Trophoblast cell (in vitro differentiated cells and primary cell): ENCODE data around the gene RAP1GDS1.
"Not testable (repeated sequence)": the region's sequence is repeated elsewhere in the genome, so short reads cannot be mapped to it uniquely, and the experiment has no call there.

Experiments
- DNase-seq, 2 donors: peaks; one replicate each; pipeline ENCODE4 v3.0.0-alpha.2; 2016
- H2AFZ ChIP-seq: 2 replicates; pipeline ENCODE4 v1.6.1; 2013; ENCODE audit warnings: low read length, moderate library complexity, mild to moderate bottlenecking; ENCODE audit not compliant: insufficient read depth, poor library complexity
- H2AK5ac ChIP-seq: 2 replicates; pipeline ENCODE4 v1.6.1; 2013; ENCODE audit warnings: mild to moderate bottlenecking, low read length
- H2BK120ac ChIP-seq: 2 replicates; pipeline ENCODE4 v1.6.1; 2013; ENCODE audit warnings: low read length, mild to moderate bottlenecking, moderate library complexity; ENCODE audit not compliant: insufficient read depth, poor library complexity
- H2BK12ac ChIP-seq: 2 replicates; pipeline ENCODE4 v1.6.1; 2013; ENCODE audit warnings: mild to moderate bottlenecking, low read length, moderate library complexity
- H2BK5ac ChIP-seq: 2 replicates; pipeline ENCODE4 v1.6.1; 2013; ENCODE audit warnings: low read length, low read depth, moderate library complexity, mild to moderate bottlenecking; ENCODE audit not compliant: poor library complexity
- H3K14ac ChIP-seq: 2 replicates; pipeline ENCODE4 v1.6.1; 2013; ENCODE audit warnings: mild to moderate bottlenecking, low read length
- H3K18ac ChIP-seq: 2 replicates; pipeline ENCODE4 v1.6.1; 2013; ENCODE audit warnings: mild to moderate bottlenecking, low read length
- H3K23ac ChIP-seq: 2 replicates; pipeline ENCODE4 v1.6.1; 2013; ENCODE audit warnings: low read length
- H3K27ac ChIP-seq: 2 replicates; pipeline ENCODE4 v1.5.1; 2013; ENCODE audit warnings: low read depth, mild to moderate bottlenecking, inconsistent platforms, low read length, moderate library complexity
- H3K27me3 ChIP-seq: 2 replicates; pipeline ENCODE4 v1.6.1; 2013; ENCODE audit warnings: inconsistent platforms, mild to moderate bottlenecking, low read length, moderate library complexity; ENCODE audit not compliant: insufficient read depth
- H3K36me3 ChIP-seq, 2 experiments: 1 replicate in 1 of 2; 2 replicates in 1 of 2; pipeline ENCODE4 v1.6.1; 2013; ENCODE audit warnings: low read length in 2 of 2, mild to moderate bottlenecking in 2 of 2, moderate library complexity in 1 of 2; ENCODE audit not compliant: insufficient read depth in 2 of 2, control insufficient read depth in 1 of 2
- H3K4ac ChIP-seq: 2 replicates; pipeline ENCODE4 v1.6.1; 2013; ENCODE audit warnings: low read depth, mild to moderate bottlenecking, low read length, moderate library complexity
- H3K4me1 ChIP-seq, 2 experiments: 1 replicate in 1 of 2; 2 replicates in 1 of 2; pipeline ENCODE4 v1.6.1; 2013; ENCODE audit warnings: low read length in 2 of 2, mild to moderate bottlenecking in 2 of 2, moderate library complexity in 1 of 2; ENCODE audit not compliant: insufficient read depth in 2 of 2, control insufficient read depth in 1 of 2
- H3K4me2 ChIP-seq: 2 replicates; pipeline ENCODE4 v1.6.1; 2013; ENCODE audit warnings: inconsistent platforms, mild to moderate bottlenecking, low read length, moderate library complexity
- H3K4me3 ChIP-seq: 2 replicates; pipeline ENCODE4 v1.5.1; 2013; ENCODE audit warnings: mild to moderate bottlenecking, low read depth, low read length, inconsistent platforms
- H3K79me1 ChIP-seq: one replicate; pipeline ENCODE4 v1.6.1; 2013; ENCODE audit warnings: low read length
- H3K79me2 ChIP-seq: 2 replicates; pipeline ENCODE4 v1.6.1; 2013; ENCODE audit warnings: low read length, mild to moderate bottlenecking; ENCODE audit not compliant: control insufficient read depth, insufficient read depth, poor library complexity
- H3K9ac ChIP-seq: 2 replicates; pipeline ENCODE4 v1.6.1; 2013; ENCODE audit warnings: mild to moderate bottlenecking, low read length
- H3K9me3 ChIP-seq: 2 replicates; pipeline ENCODE4 v1.6.1; 2013; ENCODE audit warnings: low read depth, mild to moderate bottlenecking, control low read depth, inconsistent platforms, low read length; ENCODE audit not compliant: insufficient read depth
- H4K12ac ChIP-seq: 2 replicates; pipeline ENCODE4 v1.6.1; 2013; ENCODE audit warnings: low read depth, mild to moderate bottlenecking, low read length, moderate library complexity
- H4K8ac ChIP-seq: 2 replicates; pipeline ENCODE4 v1.6.1; 2013; ENCODE audit warnings: low read depth, mild to moderate bottlenecking, low read length, moderate library complexity
- H4K91ac ChIP-seq: one replicate; pipeline ENCODE4 v1.6.1; 2013; ENCODE audit warnings: low read depth, mild to moderate bottlenecking, low read length, moderate library complexity
- WGBS: extraction: QIAGEN DNeasy Blood & Tissue Kit; methylation state at CpG from one replicate; pipeline ENCODE4 v1.1.7; 2013; ENCODE audit warnings: missing lambda C conversion rate; ENCODE audit not compliant: insufficient read length, insufficient coverage; ENCODE audit errors: extremely low coverage; 5-methylcytosine and 5-hydroxymethylcytosine counted together

RAP1GDS1 gene

GRCh38 chr4:98368000-98368399 lies 106.8 kb downstream of the RAP1GDS1 start:
- H3K4ac ChIP-seq, H3K27me3 ChIP-seq: not testable (repeated sequence)
- no CpG with 5 or more reads among the region's 3 CpGs for WGBS

DNA sequence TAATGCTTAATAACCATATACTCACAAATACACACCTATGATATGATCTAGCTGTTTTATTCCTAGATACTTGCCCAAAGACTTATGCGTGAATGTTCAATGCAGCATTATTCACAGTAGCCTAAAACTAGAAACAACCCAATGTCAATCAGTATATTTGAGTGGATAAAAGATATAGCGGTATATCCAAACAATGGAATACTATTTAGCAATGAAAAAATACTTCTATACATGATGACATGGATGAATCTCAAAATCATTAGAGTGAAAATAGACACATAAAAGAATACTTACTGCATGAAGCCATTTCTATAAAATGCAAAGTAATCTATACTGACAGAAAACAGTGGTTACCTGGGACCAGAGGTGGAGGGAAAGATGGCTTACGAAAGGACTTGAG lies 108.1 kb downstream of the RAP1GDS1 start:
- WGBS, result no CpG with 5 or more reads among the region's 3 CpGs

More at GRCh38 chr4:98368000-98368399, 106.8 kb downstream of the RAP1GDS1 start:
- H2BK12ac ChIP-seq, H4K91ac ChIP-seq, H2BK5ac ChIP-seq, H3K4me1 ChIP-seq, H3K4me2 ChIP-seq, H3K27ac ChIP-seq, H3K18ac ChIP-seq, H3K14ac ChIP-seq, H3K79me2 ChIP-seq, H3K4me3 ChIP-seq, H2BK120ac ChIP-seq, H2AFZ ChIP-seq, H4K8ac ChIP-seq, H3K79me1 ChIP-seq, H3K23ac ChIP-seq, H3K9me3 ChIP-seq, H4K12ac ChIP-seq, DNase-seq, H2AK5ac ChIP-seq, H3K9ac ChIP-seq: not testable (repeated sequence)
- H3K36me3 ChIP-seq, result peaks cover 9 to 10% of the 10 kb centered on the region in 2 experiments

GRCh38 chr4:98374643-98375042 lies 113.5 kb downstream of the RAP1GDS1 start:
- H2AK5ac ChIP-seq, result no peak overlapping the region
- H3K9ac ChIP-seq, result no peak overlapping the region
- H3K4me1 ChIP-seq, result no peaks in the 10 kb centered on the region
- H2BK5ac ChIP-seq, result no peak overlapping the region
- no peak overlapping the region for H2BK120ac ChIP-seq
- no peaks in the 10 kb centered on the region for H3K27me3 ChIP-seq
- H3K4me2 ChIP-seq, result no peak overlapping the region
- H3K79me1 ChIP-seq, result no peaks in the 10 kb centered on the region
- no CpG with 5 or more reads among the region's 5 CpGs for WGBS
- no peak overlapping the region for H4K91ac ChIP-seq
- no peak overlapping the region for H3K23ac ChIP-seq
- H3K4me3 ChIP-seq, result no peak overlapping the region
- DNase-seq, result no peak
- no peak overlapping the region for H2BK12ac ChIP-seq
- no peak overlapping the region for H4K12ac ChIP-seq
- no peak overlapping the region for H3K4ac ChIP-seq
- no peak overlapping the region for H3K27ac ChIP-seq
- H3K36me3 ChIP-seq, result peaks cover 0 to 2% of the 10 kb centered on the region in 2 experiments
- no peak overlapping the region for H3K18ac ChIP-seq
- no peak overlapping the region for H4K8ac ChIP-seq
- H3K14ac ChIP-seq, result no peak overlapping the region
- no peaks in the 10 kb centered on the region for H3K9me3 ChIP-seq
- H3K79me2 ChIP-seq, result no peaks in the 10 kb centered on the region
- H2AFZ ChIP-seq, result no peak overlapping the region

More for the DNA sequence above, 108.1 kb downstream of the RAP1GDS1 start:
- Histone ChIP-seq H2BK5ac (no peak overlapping the region), H3K23ac (no peak overlapping the region), H3K79me2 (no peaks in the 10 kb centered on the region), H3K4me3 (no peak overlapping the region), H2BK120ac (no peak overlapping the region), H3K79me1 (no peaks in the 10 kb centered on the region), H4K12ac (no peak overlapping the region), H3K14ac (no peak overlapping the region), H3K9me3 (peaks cover 7% of the 10 kb centered on the region), H3K4ac (no peak overlapping the region), H3K18ac (no peak overlapping the region), H3K4me2 (no peak overlapping the region), H3K4me1 (no peaks in the 10 kb centered on the region), H4K8ac (no peak overlapping the region), H3K27me3 (no peaks in the 10 kb centered on the region), H3K9ac (no peak overlapping the region), H2BK12ac (no peak overlapping the region), H3K36me3 (peaks cover 9 to 10% of the 10 kb centered on the region in 2 experiments), H2AFZ (no peak overlapping the region), H4K91ac (no peak overlapping the region), H3K27ac (no peak overlapping the region), H2AK5ac (no peak overlapping the region)
- no peak for DNase-seq

DNA sequence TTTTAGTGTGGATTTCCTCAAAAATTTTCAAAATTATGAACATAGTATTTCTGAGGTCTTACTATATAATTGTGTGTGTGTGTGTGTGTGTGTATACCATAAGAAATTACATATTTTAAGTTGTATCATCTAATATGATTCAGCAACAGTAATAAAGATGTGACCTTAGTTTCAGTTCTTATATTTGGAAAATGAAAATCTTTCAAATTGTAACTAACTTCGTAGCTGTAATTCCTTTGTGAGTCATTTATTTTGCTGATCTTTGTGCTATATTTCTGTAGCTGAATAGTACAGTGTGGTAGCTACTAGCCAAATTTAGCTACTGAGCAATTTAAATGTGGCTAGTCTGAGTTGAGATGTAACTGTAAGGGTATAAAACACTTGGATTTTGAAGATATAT lies 116.4 kb downstream of the RAP1GDS1 start:
- no CpG with 5 or more reads among the region's 1 CpG for WGBS
- H4K12ac ChIP-seq, result no peak overlapping the region
- H3K4me1 ChIP-seq, result no peaks in the 10 kb centered on the region
- H3K27ac ChIP-seq, result no peak overlapping the region
- H3K4me2 ChIP-seq, result no peak overlapping the region
- H3K79me2 ChIP-seq, result no peaks in the 10 kb centered on the region
- no peak overlapping the region for H2BK12ac ChIP-seq
- H3K36me3 ChIP-seq, result no peaks in the 10 kb centered on the region
- H3K9ac ChIP-seq, result no peak overlapping the region
- no peak overlapping the region for H3K18ac ChIP-seq
- no peak overlapping the region for H3K14ac ChIP-seq
- no peak overlapping the region for H4K91ac ChIP-seq
- no peak overlapping the region for H3K4me3 ChIP-seq
- DNase-seq, result no peak
- H3K9me3 ChIP-seq, result no peaks in the 10 kb centered on the region
- H4K8ac ChIP-seq, result no peak overlapping the region
- H2BK120ac ChIP-seq, result no peak overlapping the region
- no peaks in the 10 kb centered on the region for H3K79me1 ChIP-seq
- H2AFZ ChIP-seq, result no peak overlapping the region
- H2BK5ac ChIP-seq, result no peak overlapping the region
- H2AK5ac ChIP-seq, result no peak overlapping the region
- H3K23ac ChIP-seq, result no peak overlapping the region
- H3K4ac ChIP-seq, result no peak overlapping the region
- no peaks in the 10 kb centered on the region for H3K27me3 ChIP-seq
